Stomach (tissue), 9 donors: Measurements from ENCODE around the gene CD300A. TPM values are rescaled to one million over a fixed set of nuclear protein-coding genes. Genes with fewer than 3 reads are reported as not detected.

Experiments
- DNase-seq, 2 donors: peaks; one replicate each; pipeline versions ENCODE4 v3.0.0 to v3.0.0-alpha.2; 2013 to 2019
- H3K27ac ChIP-seq, 5 donors: fragments of 200-600 bp in 4 of 5; sonication (generic) in 4 of 5; one replicate each; pipeline ENCODE4 v1.5.1; 2013 to 2019; ENCODE audit warnings: mild to moderate bottlenecking in 1 of 5, moderate library complexity in 1 of 5
- H3K27me3 ChIP-seq, 3 donors: fragments of 200-600 bp; sonication (generic); one replicate each; pipeline ENCODE4 v1.5.1; 2017 to 2019; ENCODE audit warnings: mixed run types in 1 of 3
- H3K36me3 ChIP-seq, 4 donors: fragments of 200-600 bp; sonication (generic); 1 replicate in 3 of 4; 2 replicates in 1 of 4; pipeline ENCODE4 v1.5.1; 2016 to 2019
- H3K4me1 ChIP-seq, 4 donors: fragments of 200-600 bp; sonication (generic); one replicate each; pipeline ENCODE4 v1.5.1; 2016 to 2019
- H3K4me3 ChIP-seq, 4 donors: fragments of 200-600 bp; sonication (generic) in 3 of 4; one replicate each; pipeline ENCODE4 v1.5.1; 2016 to 2019; ENCODE audit warnings: mild to moderate bottlenecking in 1 of 4
- H3K9me3 ChIP-seq, 4 donors: fragments of 200-600 bp; sonication (generic); one replicate each; pipeline ENCODE4 v1.5.1; 2016 to 2019
- EP300 ChIP-seq: sonication (generic); formaldehyde crosslinking; IDR thresholded peaks from one replicate; pipeline ENCODE4 v1.6.1; 2017; ENCODE audit warnings: antibody characterized with exemption
- POLR2A ChIP-seq, 4 donors: fragments of 450-650 bp; IDR thresholded peaks; one replicate each; pipeline ENCODE4 v1.6.1; 2016; ENCODE audit warnings: antibody characterized with exemption in 4 of 4, control low read depth in 2 of 4, mild to moderate bottlenecking in 1 of 4, moderate library complexity in 1 of 4
- POLR2AphosphoS5 ChIP-seq, 3 donors: sonication (generic); formaldehyde crosslinking; IDR thresholded peaks; one replicate each; pipeline ENCODE4 v1.6.1; 2016; ENCODE audit warnings: antibody characterized with exemption in 3 of 3
- WGBS, 5 donors: extraction: QIAGEN DNeasy Blood & Tissue Kit in 3 of 5; methylation state at CpG; one replicate each; pipeline versions ENCODE4 v1.1.5 to v1.1.7; 2013 to 2018; 5-methylcytosine and 5-hydroxymethylcytosine counted together
- intact Hi-C: fragments of 100-400 bp; cut with DNase I; formaldehyde crosslinking; loops from one replicate; pipeline ENCODE4 v1.15.1; 2023; ENCODE audit warnings: low total_unique reads
- polyA plus RNA-seq, 3 donors: library from polyadenylated mRNA; stranded (reverse); fragments of 200-250 nt; gene quantifications; one replicate each; pipeline ENCODE4 v1.2.3, GENCODE V29; 2013
- total RNA-seq, 5 donors: library from RNA; depleted of rRNA; stranded (reverse); fragments of >200 nt; gene quantifications; one replicate each; pipeline versions ENCODE4 v1.1.0 to v1.2.3, GENCODE V29; 2014 to 2016
- TF ChIP-seq, protein P1 (sequence below), 7 experiments: fragments of 450-650 bp in 4 of 7; fragments of 200-600 bp in 3 of 7; sonication (generic) in 3 of 7; IDR thresholded peaks; one replicate each; pipeline ENCODE4 v1.5.1; 2016 to 2019; ENCODE audit warnings: antibody characterized with exemption in 7 of 7, control low read depth in 2 of 7, mild to moderate bottlenecking in 1 of 7
- donor health status: healthy with polysubstance abuse.
- donor health status: Bipolar disorder and iron deficiency.
- donor health status: healthy.

The CD300A gene
- total and polyA plus RNA-seq, 8 donors, result 1.8 to 8.0 (median 3.9) TPM; not detected in 2

DNA sequence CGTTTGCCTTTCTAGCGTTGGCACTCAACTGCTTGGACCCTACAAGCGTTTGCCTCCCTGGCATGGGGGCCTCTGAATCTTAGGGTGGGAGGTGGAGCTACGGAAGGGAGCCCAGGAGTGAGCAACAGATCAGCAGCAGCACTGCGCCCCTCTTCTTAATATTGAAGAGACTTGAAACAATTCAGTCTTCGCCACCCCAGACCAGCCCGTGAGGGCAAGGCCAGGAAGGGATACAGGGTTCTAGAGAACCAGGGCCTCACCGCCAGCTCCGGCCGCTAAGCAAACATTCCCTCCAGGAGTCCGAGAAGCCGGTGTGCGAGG is 36.1 kb upstream of the CD300A start:
- peak overlapping the region; percentile 96 to 99 (median 96) for H3K27ac ChIP-seq
- intact Hi-C loops, result no loop called here
- no peak for TF ChIP-seq POLR2AphosphoS5 (IDR thresholded peaks at IDR 0.05)
- no peak for TF ChIP-seq EP300
- TF ChIP-seq POLR2A (IDR thresholded peaks at IDR 0.05), result no peak
- TF ChIP-seq, protein P1, sequence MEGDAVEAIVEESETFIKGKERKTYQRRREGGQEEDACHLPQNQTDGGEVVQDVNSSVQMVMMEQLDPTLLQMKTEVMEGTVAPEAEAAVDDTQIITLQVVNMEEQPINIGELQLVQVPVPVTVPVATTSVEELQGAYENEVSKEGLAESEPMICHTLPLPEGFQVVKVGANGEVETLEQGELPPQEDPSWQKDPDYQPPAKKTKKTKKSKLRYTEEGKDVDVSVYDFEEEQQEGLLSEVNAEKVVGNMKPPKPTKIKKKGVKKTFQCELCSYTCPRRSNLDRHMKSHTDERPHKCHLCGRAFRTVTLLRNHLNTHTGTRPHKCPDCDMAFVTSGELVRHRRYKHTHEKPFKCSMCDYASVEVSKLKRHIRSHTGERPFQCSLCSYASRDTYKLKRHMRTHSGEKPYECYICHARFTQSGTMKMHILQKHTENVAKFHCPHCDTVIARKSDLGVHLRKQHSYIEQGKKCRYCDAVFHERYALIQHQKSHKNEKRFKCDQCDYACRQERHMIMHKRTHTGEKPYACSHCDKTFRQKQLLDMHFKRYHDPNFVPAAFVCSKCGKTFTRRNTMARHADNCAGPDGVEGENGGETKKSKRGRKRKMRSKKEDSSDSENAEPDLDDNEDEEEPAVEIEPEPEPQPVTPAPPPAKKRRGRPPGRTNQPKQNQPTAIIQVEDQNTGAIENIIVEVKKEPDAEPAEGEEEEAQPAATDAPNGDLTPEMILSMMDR (IDR thresholded peaks at IDR 0.05), result no peak
- no peaks in the 10 kb centered on the region for H3K9me3 ChIP-seq
- H3K4me3 ChIP-seq, result peak overlapping the region; percentile 66 to 78 (median 72)
- H3K36me3 ChIP-seq, result no peaks in the 10 kb centered on the region
- peaks cover 32 to 84% (median 68%) of the 10 kb centered on the region in 4 donors for H3K4me1 ChIP-seq
- WGBS, 5 donors, result 7 to 16% (median 11%) methylated on average over 9 to 13 of the region's 13 CpGs
- peaks cover 0 to 44% (median 17%) of the 10 kb centered on the region in 3 donors for H3K27me3 ChIP-seq
- DNase-seq, result no peak

DNA sequence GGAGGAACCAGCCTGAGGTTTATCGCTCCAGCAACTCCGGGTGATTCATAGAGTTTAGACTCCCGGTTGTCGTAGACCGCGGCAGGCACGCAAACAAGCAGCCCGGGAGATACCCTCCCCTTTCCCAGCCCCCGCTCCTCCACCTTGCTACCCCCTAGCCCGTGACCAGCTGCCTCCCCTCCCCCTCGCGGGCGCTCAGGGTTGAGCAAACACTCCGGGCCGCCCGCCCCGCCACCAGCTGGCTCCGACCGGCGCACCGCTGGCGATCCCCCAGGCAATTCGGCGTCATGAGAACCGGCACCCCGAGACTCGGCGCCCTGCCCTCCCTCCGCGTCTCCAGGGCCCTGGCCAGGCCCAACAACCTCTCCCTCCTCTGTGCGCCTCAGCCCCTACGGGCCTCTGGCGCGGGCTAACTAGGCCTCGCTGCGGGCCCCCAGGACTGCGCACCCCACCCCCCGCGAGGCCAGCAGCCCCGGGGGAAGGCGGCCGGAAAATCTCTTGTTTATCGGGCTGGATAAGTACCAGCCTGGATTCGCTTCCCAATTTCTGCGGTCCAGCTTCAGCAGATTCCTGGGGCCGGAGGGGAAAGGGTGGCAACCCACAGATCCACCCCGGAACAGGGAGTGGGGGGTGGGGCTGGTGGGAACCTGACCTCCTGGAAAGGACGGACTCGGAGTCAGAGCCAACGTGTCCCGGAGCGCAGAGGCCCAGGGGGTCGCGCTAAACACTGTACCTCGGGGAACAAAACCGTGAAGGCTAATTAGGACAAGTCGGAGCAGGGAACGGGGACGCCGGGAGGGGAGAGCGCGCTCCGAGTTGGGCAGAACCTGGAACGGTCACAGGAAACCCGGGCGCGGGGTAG is 35.5 kb upstream of the CD300A start:
- peak; percentile 97 to 98 for DNase-seq
- Histone ChIP-seq H3K27ac (peak overlapping the region; percentile 96 to 99 (median 96)), H3K4me3 (peak overlapping the region; percentile 66 to 78 (median 72)), H3K36me3 (no peaks in the 10 kb centered on the region), H3K27me3 (peaks cover 0 to 44% (median 17%) of the 10 kb centered on the region in 3 donors), H3K4me1 (peaks cover 37 to 85% (median 71%) of the 10 kb centered on the region in 4 donors), H3K9me3 (no peaks in the 10 kb centered on the region)
- 1 to 2% (median 1%) methylated on average over 59 to 67 of the region's 67 CpGs for WGBS, 5 donors
- no peak for TF ChIP-seq EP300
- TF ChIP-seq POLR2AphosphoS5 (IDR thresholded peaks at IDR 0.05), result peak in 2 of 3 donors; percentile 69 to 80
- TF ChIP-seq POLR2A (IDR thresholded peaks at IDR 0.05), result peak in 2 of 4 donors; percentile 36 to 47
- intact Hi-C loops, result no loop called here

DNA sequence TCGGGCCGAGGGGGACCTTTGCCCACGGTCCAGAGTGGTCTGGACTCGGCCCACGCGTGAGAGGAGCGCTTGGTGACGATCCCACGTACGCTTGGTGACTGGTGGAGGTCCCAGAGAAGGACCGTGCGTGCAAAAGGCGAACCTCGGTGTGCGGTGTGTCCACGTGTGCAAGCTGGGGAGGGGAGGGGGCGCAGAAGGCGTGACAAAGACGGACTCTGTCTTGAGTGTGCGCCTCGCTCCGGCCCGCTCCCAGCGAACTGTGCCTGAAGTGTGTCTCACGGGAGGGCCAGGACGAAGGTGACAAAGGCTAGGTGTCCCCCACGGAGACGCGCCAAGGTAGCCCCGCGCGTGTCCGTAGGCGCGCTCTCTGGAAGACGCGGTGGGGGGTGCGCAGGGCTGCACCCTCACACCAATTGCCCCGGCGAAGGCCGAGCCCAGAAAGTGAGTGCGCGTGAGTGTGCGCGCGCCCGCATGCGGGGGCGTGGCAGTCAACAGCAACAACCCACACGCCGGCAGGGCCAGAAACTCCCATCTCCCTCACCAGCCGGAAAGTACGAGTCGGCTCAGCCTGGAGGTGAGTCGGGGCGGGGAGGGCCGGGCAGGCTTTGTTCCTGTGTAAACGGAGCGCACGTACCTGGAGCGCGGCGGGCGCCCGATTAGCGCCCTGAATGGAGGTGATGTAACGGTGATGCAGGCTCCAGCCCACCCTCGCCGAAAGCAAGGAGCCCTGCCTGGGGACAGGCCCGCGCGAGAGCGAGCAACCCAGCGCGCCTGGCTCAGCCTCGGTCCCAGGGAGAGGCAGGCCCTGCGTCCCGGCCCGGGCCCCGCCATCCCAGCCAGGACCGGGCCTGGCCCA is 34.6 kb upstream of the CD300A start, which contains the start of gene GPRC5C:
Gene GPRC5C, plus strand, starts transcription at position 521 of the 856 bp plus-strand sequence. CDS start 7,689 bp downstream, outside the sequence.
- peaks cover 0 to 44% (median 17%) of the 10 kb centered on the region in 3 donors for H3K27me3 ChIP-seq
- TF ChIP-seq POLR2A (IDR thresholded peaks at IDR 0.05) (peak in 2 of 4 donors; percentile 72 to 80), EP300 (no peak), POLR2AphosphoS5 (IDR thresholded peaks at IDR 0.05) (peak; percentile 28 to 96 (median 92))
- TF ChIP-seq, protein P1 (IDR thresholded peaks at IDR 0.05), result no peak
- H3K4me1 ChIP-seq, result peaks cover 34 to 82% (median 67%) of the 10 kb centered on the region in 4 donors
- H3K4me3 ChIP-seq, result peak within 1 kb of the TSS; percentile 66 to 78 (median 72)
- 0 to 1% (median 1%) methylated on average over 30 to 81 of the region's 81 CpGs for WGBS, 5 donors
- H3K9me3 ChIP-seq, result no peaks in the 10 kb centered on the region
- DNase-seq, result peak; percentile 95 to 97
- no peaks in the 10 kb centered on the region for H3K36me3 ChIP-seq
- peak within 1 kb of the TSS; percentile 96 to 99 (median 96) for H3K27ac ChIP-seq
- intact Hi-C loops, result no loop called here

DNA sequence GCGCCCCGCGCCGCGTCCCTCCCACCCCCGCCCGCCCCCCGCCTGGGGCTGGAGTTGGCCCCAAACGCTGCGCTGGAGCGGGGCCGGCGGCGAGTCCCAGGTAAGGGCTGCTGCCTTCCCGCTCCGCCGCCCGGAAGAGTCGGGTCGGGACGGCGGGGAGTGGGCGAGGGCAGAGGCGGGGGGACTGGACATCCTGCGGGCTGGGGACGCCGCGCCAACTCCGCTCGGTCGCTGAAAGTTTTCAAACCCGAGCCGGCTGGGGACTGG is 34.1 kb upstream of the CD300A start:
- H3K36me3 ChIP-seq, result no peaks in the 10 kb centered on the region
- no peak for DNase-seq
- H3K27me3 ChIP-seq, result peaks cover 0 to 44% (median 17%) of the 10 kb centered on the region in 3 donors
- intact Hi-C loops, result no loop called here
- peak overlapping the region; percentile 66 to 78 (median 72) for H3K4me3 ChIP-seq
- H3K27ac ChIP-seq, result peak overlapping the region; percentile 96 to 99 (median 96)
- TF ChIP-seq, protein P1 (IDR thresholded peaks at IDR 0.05), result no peak
- no peak for TF ChIP-seq EP300
- no peaks in the 10 kb centered on the region for H3K9me3 ChIP-seq
- WGBS, 5 donors, result 0 to 2% (median 0%) methylated on average over 5 to 33 of the region's 33 CpGs
- H3K4me1 ChIP-seq, result peaks cover 29 to 82% (median 65%) of the 10 kb centered on the region in 4 donors
